ENCODE data around the gene ZBTB42.

DNA sequence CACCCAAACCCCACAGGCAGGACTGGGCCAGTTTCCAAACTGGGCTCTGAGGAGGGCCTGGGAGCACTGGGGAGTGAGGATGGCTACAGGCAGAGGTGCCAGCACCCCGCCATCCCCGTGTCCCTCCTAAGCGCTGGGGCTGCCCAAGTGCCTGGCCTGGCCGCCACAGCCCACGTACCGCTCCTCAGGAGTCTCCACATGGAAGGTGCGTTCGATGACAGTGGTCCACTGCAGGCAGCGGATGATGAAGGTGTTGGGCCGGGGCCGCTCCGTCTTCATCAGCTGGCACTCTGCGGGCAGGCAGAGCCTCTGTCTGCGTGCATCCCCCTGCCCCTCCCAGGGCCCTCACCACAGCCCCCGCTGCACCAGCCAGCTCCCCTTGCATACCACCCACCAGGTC is 24.4 kb upstream of the ZBTB42 start:
- TF ChIP-seq CTCF (IDR thresholded peaks at IDR 0.05) (no peak), POLR2AphosphoS5 (IDR thresholded peaks at IDR 0.05) (no peak), POLR2A (IDR thresholded peaks at IDR 0.05) (no peak)

Data from transverse colon (tissue), 4 donors.